HepG2 (cell line): Measurements from ENCODE around the gene CHMP2B. TPM values are rescaled to one million over a fixed set of nuclear protein-coding genes. Genes with fewer than 3 reads are reported as not detected.

Experiments
- ATAC-seq: fragments of 200-7000 bp; cut with Tn5 transposase; 3 replicates; pipeline ENCODE4 v1.9.1; 2020; ENCODE audit warnings: mild to moderate bottlenecking, moderate library complexity
- BruUV-seq: library from RNA; stranded (reverse); fragments of 400-500 nt; replicated peaks from 2 replicates; lab custom pipeline; 2021; lab: Mats Ljungman, UMichigan
- CTCF ChIA-PET: fragments of 300-600 bp; formaldehyde crosslinking; extraction: SDS; loops from one replicate; lab custom pipeline; 2021; ENCODE audit warnings: low total read pairs, inconsistent platforms, low intra/inter-chr PET ratio; lab: Yijun Ruan, JAX
- POLR2A ChIA-PET: fragments of 350-600 bp; sonication (Branson Sonifier 250); formaldehyde crosslinking; loops from one replicate; lab custom pipeline; 2020; ENCODE audit warnings: antibody characterized with exemption, inconsistent platforms; lab: Yijun Ruan, JAX
- DNase-seq: peaks from one replicate; pipeline ENCODE4 v3.0.0-alpha.2; 2015; ENCODE audit warnings: low spot score
- FAIRE-seq: peaks from 3 replicates; lab custom pipeline; 2011; peaks lifted over from hg19 to GRCh38; lab: Jason Lieb, UNC
- H2AFZ ChIP-seq: one replicate; pipeline ENCODE4 v1.6.1; 2011; ENCODE audit warnings: low read length, inconsistent platforms
- H3K27ac ChIP-seq: fragments of 300-600 bp; 3 replicates; pipeline ENCODE4 v1.8.0; 2011; ENCODE audit warnings: mixed run types, mild to moderate bottlenecking, mixed read lengths, low read length, inconsistent platforms; ENCODE audit not compliant: insufficient read depth; ENCODE audit errors: extremely low read length
- H3K27me3 ChIP-seq, 2 experiments: fragments of 200-600 bp in 1 of 2; 2 replicates in 1 of 2; 3 replicates in 1 of 2; pipeline versions ENCODE4 v1.6.0 to v1.8.0; 2011; ENCODE audit warnings: low read length in 2 of 2, mild to moderate bottlenecking in 2 of 2, moderate library complexity in 2 of 2, inconsistent platforms in 1 of 2; ENCODE audit not compliant: insufficient read depth in 2 of 2, control insufficient read depth in 1 of 2
- H3K36me3 ChIP-seq, 2 experiments: fragments of 200-600 bp in 1 of 2; replicated peaks in 1 of 2; 2 replicates in 1 of 2; 3 replicates in 1 of 2; pipeline versions ENCODE4 v1.5.1 to v1.8.0; 2011; ENCODE audit warnings: low read length in 2 of 2, inconsistent platforms in 1 of 2; ENCODE audit not compliant: insufficient read depth in 2 of 2, control insufficient read depth in 1 of 2
- H3K4me1 ChIP-seq: 2 replicates; pipeline ENCODE4 v1.5.1; 2012; ENCODE audit warnings: low read length, inconsistent platforms; ENCODE audit not compliant: insufficient read depth
- H3K4me2 ChIP-seq: 2 replicates; pipeline ENCODE4 v1.6.0; 2011; ENCODE audit warnings: low read depth, low read length, inconsistent platforms
- H3K4me3 ChIP-seq, 3 experiments: fragments of 200-600 bp in 1 of 3; sonication (generic), shearing (Covaris generic) in 1 of 3; replicated peaks in 1 of 3; 2 replicates each; pipeline ENCODE4 v1.5.1; 2011 to 2016; ENCODE audit warnings: low read length in 3 of 3, inconsistent platforms in 2 of 3, low read depth in 2 of 3, mild to moderate bottlenecking in 2 of 3, control low read depth in 1 of 3, mixed read lengths in 1 of 3; ENCODE audit not compliant: insufficient read depth in 1 of 3
- H3K79me2 ChIP-seq: one replicate; pipeline ENCODE4 v1.6.1; 2011; ENCODE audit warnings: low read length, inconsistent platforms; ENCODE audit not compliant: insufficient read depth
- H3K9ac ChIP-seq: 2 replicates; pipeline ENCODE4 v1.6.0; 2011; ENCODE audit warnings: mild to moderate bottlenecking, low read depth, low read length, inconsistent platforms; ENCODE audit not compliant: insufficient read depth
- H3K9me3 ChIP-seq: 2 replicates; pipeline ENCODE4 v1.5.1; 2012; ENCODE audit warnings: mild to moderate bottlenecking, low read length
- H4K20me1 ChIP-seq: 2 replicates; pipeline ENCODE4 v1.6.0; 2011; ENCODE audit warnings: inconsistent platforms, mild to moderate bottlenecking, low read length, moderate library complexity; ENCODE audit not compliant: insufficient read depth
- CEBPG ChIP-seq: IDR thresholded peaks from 2 replicates; pipeline ENCODE4 v1.6.1; 2016
- CREBL2 ChIP-seq: sonication (generic); formaldehyde crosslinking; IDR thresholded peaks from 2 replicates; pipeline ENCODE4 v1.8.1; 2023; ENCODE audit warnings: missing genetic modification reagents, mild to moderate bottlenecking, borderline replicate concordance
- GTF3A ChIP-seq: sonication (generic); formaldehyde crosslinking; conservative IDR thresholded peaks from 2 replicates; pipeline ENCODE4 v1.4.0; 2020; ENCODE audit warnings: mild to moderate bottlenecking, missing genetic modification reagents
- MAF1 ChIP-seq: sonication (generic); formaldehyde crosslinking; IDR thresholded peaks from 2 replicates; pipeline ENCODE4 v1.5.0; 2020; ENCODE audit warnings: missing genetic modification reagents, borderline replicate concordance
- SRY ChIP-seq: sonication (generic); formaldehyde crosslinking; IDR thresholded peaks from 2 replicates; pipeline ENCODE4 v1.8.0; 2022; ENCODE audit warnings: mild to moderate bottlenecking, missing genetic modification reagents
- ZBTB3 ChIP-seq: sonication (generic); formaldehyde crosslinking; IDR thresholded peaks from 2 replicates; pipeline ENCODE4 v1.4.0; 2020; ENCODE audit warnings: low read depth, mild to moderate bottlenecking, moderate library complexity, missing genetic modification reagents, borderline replicate concordance
- ZC3H4 ChIP-seq: sonication (generic); formaldehyde crosslinking; IDR thresholded peaks from 2 replicates; pipeline ENCODE4 v1.4.0; 2020; ENCODE audit warnings: missing genetic modification reagents, borderline replicate concordance
- ZNF574 ChIP-seq: sonication (generic); formaldehyde crosslinking; IDR thresholded peaks from 2 replicates; pipeline ENCODE4 v1.4.0; 2020; ENCODE audit warnings: missing genetic modification reagents
- WGBS: methylation state at CpG from one replicate; pipeline ENCODE4 v1.1.6; 2017; ENCODE audit warnings: low lambda C conversion rate; 5-methylcytosine and 5-hydroxymethylcytosine counted together
- in situ Hi-C: cut with HindIII; loops from 2 replicates; pipeline ENCODE4 v1.10.0; 2017; ENCODE audit warnings: low pct_unique_long_range_greater_than_20kb; ENCODE audit not compliant: extremely low pct_ligation_motif_present
- intact Hi-C: fragments of 100-400 bp; cut with micrococcal nuclease; formaldehyde crosslinking; loops from one replicate; pipeline ENCODE4 v1.10.0; 2022; ENCODE audit not compliant: unreplicated experiment
- polyA plus RNA-seq, 8 experiments: library from polyadenylated mRNA; depleted of rRNA in 3 of 8; stranded (reverse) in 7 of 8; unstranded in 1 of 8; fragments of >200 nt; fragmentation: Illumina TruSeq in 4 of 8; extraction: Trizol in 4 of 8; gene quantifications; 2 replicates each; pipeline versions ENCODE4 v1.2.1 to v1.2.3, GENCODE V29; 2011 to 2016; ENCODE audit warnings: low read depth in 4 of 8, missing spikeins in 1 of 8, mixed read lengths in 1 of 8; ENCODE audit not compliant: insufficient read depth in 1 of 8
- total RNA-seq, 5 experiments: library from RNA; depleted of rRNA; stranded (reverse); fragments of >200 nt; fragmentation: Illumina TruSeq; extraction: Trizol; gene quantifications; 2 replicates each; pipeline ENCODE4 v1.2.3, GENCODE V29; 2016; ENCODE audit warnings: low read depth in 1 of 5
- TF ChIP-seq, protein P1 (sequence below): sonication (generic); formaldehyde crosslinking; IDR thresholded peaks from 2 replicates; pipeline ENCODE4 v1.8.1; 2023; ENCODE audit warnings: mild to moderate bottlenecking, missing genetic modification reagents
- TF ChIP-seq, protein P2 (sequence below): sonication (generic); formaldehyde crosslinking; IDR thresholded peaks from 2 replicates; pipeline ENCODE4 v1.5.0; 2020; ENCODE audit warnings: mild to moderate bottlenecking, missing genetic modification reagents, borderline replicate concordance
- TF ChIP-seq, protein P3 (sequence below): sonication (generic); formaldehyde crosslinking; IDR thresholded peaks from 2 replicates; pipeline ENCODE4 v1.4.0; 2020; ENCODE audit warnings: missing genetic modification reagents, borderline replicate concordance
- TF ChIP-seq, protein P4 (sequence below): sonication (generic); formaldehyde crosslinking; IDR thresholded peaks from 2 replicates; pipeline ENCODE4 v1.4.0; 2020; ENCODE audit warnings: missing genetic modification reagents

CHMP2B gene
- total and polyA plus RNA-seq, 2 of the 13 experiments (the other 11 are each of a cell fraction or from before 2014, with no cell fraction given): 6.9 to 33.5 TPM

GRCh38 chr3:87250009-87250408, 22.9 kb downstream of the CHMP2B start:
- 96% methylated on average over 1 of the region's 1 CpG for WGBS
- in situ Hi-C loops: no loop called here

More at GRCh38 chr3:87250009-87250408, 22.9 kb downstream of the CHMP2B start:
- no peak for DNase-seq
- Histone ChIP-seq H2AFZ (no peak overlapping the region), H3K27ac (no peak overlapping the region), H3K36me3 (peaks cover 0 to 24% of the 10 kb centered on the region in 2 experiments; a peak in 3 of 5 replicates), H3K79me2 (no peaks in the 10 kb centered on the region), H3K4me2 (no peak overlapping the region), H3K4me1 (no peaks in the 10 kb centered on the region), H3K4me3 (no peak overlapping the region)
- POLR2A ChIA-PET: no interaction called here
- BruUV-seq: no TSS peak
- no peak for TF ChIP-seq ZBTB3
- TF ChIP-seq CEBPG (CRISPR knock-in tag): no peak
- no peak for TF ChIP-seq ZNF574 (CRISPR knock-in tag)
- TF ChIP-seq, protein P1, sequence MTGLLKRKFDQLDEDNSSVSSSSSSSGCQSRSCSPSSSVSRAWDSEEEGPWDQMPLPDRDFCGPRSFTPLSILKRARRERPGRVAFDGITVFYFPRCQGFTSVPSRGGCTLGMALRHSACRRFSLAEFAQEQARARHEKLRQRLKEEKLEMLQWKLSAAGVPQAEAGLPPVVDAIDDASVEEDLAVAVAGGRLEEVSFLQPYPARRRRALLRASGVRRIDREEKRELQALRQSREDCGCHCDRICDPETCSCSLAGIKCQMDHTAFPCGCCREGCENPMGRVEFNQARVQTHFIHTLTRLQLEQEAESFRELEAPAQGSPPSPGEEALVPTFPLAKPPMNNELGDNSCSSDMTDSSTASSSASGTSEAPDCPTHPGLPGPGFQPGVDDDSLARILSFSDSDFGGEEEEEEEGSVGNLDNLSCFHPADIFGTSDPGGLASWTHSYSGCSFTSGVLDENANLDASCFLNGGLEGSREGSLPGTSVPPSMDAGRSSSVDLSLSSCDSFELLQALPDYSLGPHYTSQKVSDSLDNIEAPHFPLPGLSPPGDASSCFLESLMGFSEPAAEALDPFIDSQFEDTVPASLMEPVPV (CRISPR knock-in tag): no peak
- no peak for TF ChIP-seq SRY (CRISPR knock-in tag)
- TF ChIP-seq ZC3H4 (CRISPR knock-in tag): no peak
- TF ChIP-seq CREBL2 (CRISPR knock-in tag): no peak
- TF ChIP-seq MAF1 (CRISPR knock-in tag): no peak
- no peak for TF ChIP-seq GTF3A
- TF ChIP-seq, protein P2, sequence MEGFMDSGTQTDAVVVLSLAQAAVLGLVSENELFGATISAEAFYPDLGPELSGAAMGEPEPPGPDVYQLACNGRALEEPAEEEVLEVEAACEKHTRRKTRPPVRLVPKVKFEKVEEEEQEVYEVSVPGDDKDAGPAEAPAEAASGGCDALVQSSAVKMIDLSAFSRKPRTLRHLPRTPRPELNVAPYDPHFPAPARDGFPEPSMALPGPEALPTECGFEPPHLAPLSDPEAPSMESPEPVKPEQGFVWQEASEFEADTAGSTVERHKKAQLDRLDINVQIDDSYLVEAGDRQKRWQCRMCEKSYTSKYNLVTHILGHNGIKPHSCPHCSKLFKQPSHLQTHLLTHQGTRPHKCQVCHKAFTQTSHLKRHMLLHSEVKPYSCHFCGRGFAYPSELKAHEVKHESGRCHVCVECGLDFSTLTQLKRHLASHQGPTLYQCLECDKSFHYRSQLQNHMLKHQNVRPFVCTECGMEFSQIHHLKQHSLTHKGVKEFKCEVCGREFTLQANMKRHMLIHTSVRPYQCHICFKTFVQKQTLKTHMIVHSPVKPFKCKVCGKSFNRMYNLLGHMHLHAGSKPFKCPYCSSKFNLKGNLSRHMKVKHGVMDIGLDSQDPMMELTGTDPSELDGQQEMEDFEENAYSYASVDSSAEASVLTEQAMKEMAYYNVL (CRISPR knock-in tag): no peak
- TF ChIP-seq, protein P3, sequence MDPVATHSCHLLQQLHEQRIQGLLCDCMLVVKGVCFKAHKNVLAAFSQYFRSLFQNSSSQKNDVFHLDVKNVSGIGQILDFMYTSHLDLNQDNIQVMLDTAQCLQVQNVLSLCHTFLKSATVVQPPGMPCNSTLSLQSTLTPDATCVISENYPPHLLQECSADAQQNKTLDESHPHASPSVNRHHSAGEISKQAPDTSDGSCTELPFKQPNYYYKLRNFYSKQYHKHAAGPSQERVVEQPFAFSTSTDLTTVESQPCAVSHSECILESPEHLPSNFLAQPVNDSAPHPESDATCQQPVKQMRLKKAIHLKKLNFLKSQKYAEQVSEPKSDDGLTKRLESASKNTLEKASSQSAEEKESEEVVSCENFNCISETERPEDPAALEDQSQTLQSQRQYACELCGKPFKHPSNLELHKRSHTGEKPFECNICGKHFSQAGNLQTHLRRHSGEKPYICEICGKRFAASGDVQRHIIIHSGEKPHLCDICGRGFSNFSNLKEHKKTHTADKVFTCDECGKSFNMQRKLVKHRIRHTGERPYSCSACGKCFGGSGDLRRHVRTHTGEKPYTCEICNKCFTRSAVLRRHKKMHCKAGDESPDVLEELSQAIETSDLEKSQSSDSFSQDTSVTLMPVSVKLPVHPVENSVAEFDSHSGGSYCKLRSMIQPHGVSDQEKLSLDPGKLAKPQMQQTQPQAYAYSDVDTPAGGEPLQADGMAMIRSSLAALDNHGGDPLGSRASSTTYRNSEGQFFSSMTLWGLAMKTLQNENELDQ: no peak
- TF ChIP-seq, protein P4, sequence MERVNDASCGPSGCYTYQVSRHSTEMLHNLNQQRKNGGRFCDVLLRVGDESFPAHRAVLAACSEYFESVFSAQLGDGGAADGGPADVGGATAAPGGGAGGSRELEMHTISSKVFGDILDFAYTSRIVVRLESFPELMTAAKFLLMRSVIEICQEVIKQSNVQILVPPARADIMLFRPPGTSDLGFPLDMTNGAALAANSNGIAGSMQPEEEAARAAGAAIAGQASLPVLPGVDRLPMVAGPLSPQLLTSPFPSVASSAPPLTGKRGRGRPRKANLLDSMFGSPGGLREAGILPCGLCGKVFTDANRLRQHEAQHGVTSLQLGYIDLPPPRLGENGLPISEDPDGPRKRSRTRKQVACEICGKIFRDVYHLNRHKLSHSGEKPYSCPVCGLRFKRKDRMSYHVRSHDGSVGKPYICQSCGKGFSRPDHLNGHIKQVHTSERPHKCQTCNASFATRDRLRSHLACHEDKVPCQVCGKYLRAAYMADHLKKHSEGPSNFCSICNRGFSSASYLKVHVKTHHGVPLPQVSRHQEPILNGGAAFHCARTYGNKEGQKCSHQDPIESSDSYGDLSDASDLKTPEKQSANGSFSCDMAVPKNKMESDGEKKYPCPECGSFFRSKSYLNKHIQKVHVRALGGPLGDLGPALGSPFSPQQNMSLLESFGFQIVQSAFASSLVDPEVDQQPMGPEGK (CRISPR knock-in tag): no peak
- TF ChIP-seq, all 625 proteins: peak for 0
- no peak overlapping the region for H3K9ac ChIP-seq
- no peaks in the 10 kb centered on the region for H3K27me3 ChIP-seq
- no peak for ATAC-seq
- no peaks in the 10 kb centered on the region for H3K9me3 ChIP-seq
- CTCF ChIA-PET: no interaction called here
- no peak for FAIRE-seq
- H4K20me1 ChIP-seq: no peaks in the 10 kb centered on the region
- intact Hi-C loops: no loop called here
